B cell (primary cell): ENCODE results near the gene BPIFB2.

Experiments
- EZH2 ChIP-seq: IDR thresholded peaks from 2 replicates; pipeline ENCODE4 v1.6.1; 2012; ENCODE audit warnings: borderline replicate concordance, low read depth, mild to moderate bottlenecking, moderate library complexity, low read length; ENCODE audit not compliant: insufficient read depth, poor library complexity, severe bottlenecking
- TF ChIP-seq, protein P1 (sequence below): fragments of 200-600 bp; IDR thresholded peaks from one replicate; pipeline ENCODE4 v1.8.0; 2022; ENCODE audit warnings: antibody characterized with exemption, mild to moderate bottlenecking

DNA sequence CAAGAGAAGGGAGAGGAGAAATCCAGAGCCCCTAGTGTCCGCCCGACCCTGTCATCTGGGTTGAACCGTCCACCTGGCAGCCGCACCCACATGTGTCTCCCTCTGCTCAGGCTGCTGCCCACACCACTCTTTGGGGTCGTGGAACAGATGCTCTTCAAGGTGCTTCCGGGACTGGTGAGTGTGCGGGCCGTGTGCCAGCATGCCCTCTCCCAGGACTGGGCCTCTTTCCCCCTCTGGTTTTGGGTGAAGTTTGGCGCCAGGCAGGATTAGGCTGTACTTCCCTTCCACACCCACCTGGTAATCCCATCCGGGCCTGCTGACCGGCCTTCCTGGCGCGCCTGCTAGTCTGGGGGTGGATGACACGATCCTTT lies 54.1 kb downstream of the BPIFB2 start:
- TF ChIP-seq, protein P1, sequence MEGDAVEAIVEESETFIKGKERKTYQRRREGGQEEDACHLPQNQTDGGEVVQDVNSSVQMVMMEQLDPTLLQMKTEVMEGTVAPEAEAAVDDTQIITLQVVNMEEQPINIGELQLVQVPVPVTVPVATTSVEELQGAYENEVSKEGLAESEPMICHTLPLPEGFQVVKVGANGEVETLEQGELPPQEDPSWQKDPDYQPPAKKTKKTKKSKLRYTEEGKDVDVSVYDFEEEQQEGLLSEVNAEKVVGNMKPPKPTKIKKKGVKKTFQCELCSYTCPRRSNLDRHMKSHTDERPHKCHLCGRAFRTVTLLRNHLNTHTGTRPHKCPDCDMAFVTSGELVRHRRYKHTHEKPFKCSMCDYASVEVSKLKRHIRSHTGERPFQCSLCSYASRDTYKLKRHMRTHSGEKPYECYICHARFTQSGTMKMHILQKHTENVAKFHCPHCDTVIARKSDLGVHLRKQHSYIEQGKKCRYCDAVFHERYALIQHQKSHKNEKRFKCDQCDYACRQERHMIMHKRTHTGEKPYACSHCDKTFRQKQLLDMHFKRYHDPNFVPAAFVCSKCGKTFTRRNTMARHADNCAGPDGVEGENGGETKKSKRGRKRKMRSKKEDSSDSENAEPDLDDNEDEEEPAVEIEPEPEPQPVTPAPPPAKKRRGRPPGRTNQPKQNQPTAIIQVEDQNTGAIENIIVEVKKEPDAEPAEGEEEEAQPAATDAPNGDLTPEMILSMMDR: no peak
- TF ChIP-seq EZH2: no peak
